GM06990 (cell line): ENCODE measurements around the gene APOC3.
A peak's percentile ranks its signal among the peaks of the same experiment; 100 is the strongest.

Source experiments
- DNase-seq: peaks from one replicate; pipeline ENCODE4 v3.0.0-alpha.2; 2011; ENCODE audit not compliant: insufficient read length; ENCODE audit errors: extremely low read depth
- H3K27me3 ChIP-seq: replicated peaks from 2 replicates; pipeline ENCODE4 v1.6.0; 2011; ENCODE audit warnings: low read length; ENCODE audit not compliant: control insufficient read depth, insufficient read depth
- H3K36me3 ChIP-seq: 2 replicates; pipeline ENCODE4 v1.5.1; 2011; ENCODE audit warnings: low read length; ENCODE audit not compliant: control insufficient read depth, insufficient read depth
- H3K4me3 ChIP-seq: replicated peaks from 2 replicates; pipeline ENCODE4 v1.5.1; 2011; ENCODE audit warnings: low read depth, mild to moderate bottlenecking, control low read depth, low read length
- CTCF ChIP-seq: IDR thresholded peaks from 2 replicates; pipeline ENCODE4 v1.5.1; 2011; ENCODE audit warnings: low read length, control low read depth, mild to moderate bottlenecking, inconsistent platforms; ENCODE audit not compliant: insufficient read depth, poor library complexity, severe bottlenecking

APOC3 gene

GRCh38 chr11:116829525-116830183 lies at the start of gene APOC3:
Gene APOC3, plus strand, starts transcription at chr11:116829907. Its CDS starts 676 bp downstream, at chr11:116830583.
- no peak for DNase-seq
- TF ChIP-seq CTCF, result no peak
- Histone ChIP-seq H3K36me3 (no peaks in the 10 kb centered on the region), H3K4me3 (no peak within 1 kb of the TSS), H3K27me3 (no peaks in the 10 kb centered on the region)

GRCh38 chr11:116782728-116783127 lies 47.0 kb upstream of the APOC3 start:
- Histone ChIP-seq H3K36me3 (peaks cover 44% of the 10 kb centered on the region), H3K27me3 (no peaks in the 10 kb centered on the region), H3K4me3 (no peak overlapping the region)
- no peak for TF ChIP-seq CTCF
- DNase-seq, result peak; percentile 26

- H3K4me3 ChIP-seq, result no peak overlapping the region
- peaks cover 26% of the 10 kb centered on the region for H3K36me3 ChIP-seq
- no peaks in the 10 kb centered on the region for H3K27me3 ChIP-seq
- no peak for DNase-seq
- no peak for TF ChIP-seq CTCF
These were observed 43.4 kb upstream of the APOC3 start for GRCh38 chr11:116786326-116786725.

- Histone ChIP-seq H3K36me3 (peaks cover 25% of the 10 kb centered on the region), H3K4me3 (peak overlapping the region; percentile 78), H3K27me3 (no peaks in the 10 kb centered on the region)
- TF ChIP-seq CTCF, result no peak
- no peak for DNase-seq
These were observed 42.7 kb upstream of the APOC3 start for GRCh38 chr11:116786966-116787365.

GRCh38 chr11:116787436-116787785 lies 42.3 kb upstream of the APOC3 start:
- Histone ChIP-seq H3K4me3 (peak overlapping the region; percentile 78), H3K27me3 (no peaks in the 10 kb centered on the region), H3K36me3 (peaks cover 24% of the 10 kb centered on the region)
- no peak for DNase-seq
- TF ChIP-seq CTCF, result no peak
